ENCODE measurements around the gene GABRB1.

DNA sequence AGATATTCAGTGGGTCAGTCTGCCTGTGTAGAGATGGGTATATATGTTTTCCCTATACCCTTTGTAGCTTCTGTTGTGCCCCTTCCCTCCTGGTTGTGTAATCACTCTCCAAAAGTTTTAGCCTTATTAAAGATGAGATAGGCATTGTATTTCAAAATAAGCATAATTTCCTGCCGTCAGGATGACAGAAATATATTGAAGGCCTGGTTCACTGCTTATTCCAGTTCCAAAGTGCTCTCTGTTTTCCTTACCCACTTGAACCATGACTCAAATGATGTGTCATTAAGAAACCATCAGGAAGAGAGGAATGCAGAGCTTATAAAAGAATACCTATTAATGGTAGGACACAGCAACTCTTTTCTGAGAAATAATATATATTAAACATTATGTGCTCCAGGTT lies 178.5 kb downstream of the GABRB1 start:
- TF ChIP-seq GATA3 (IDR thresholded peaks at IDR 0.05; ENCODE audit: low read depth, low read length) (no peak), GATA2 (IDR thresholded peaks at IDR 0.05; ENCODE audit: low read depth, low read length) (no peak)
